Mononuclear cell (primary cell): ENCODE data around the gene ECI2. TPM values are rescaled to one million over a fixed set of nuclear protein-coding genes. Genes with fewer than 3 reads are reported as not detected.

Source experiments
- total RNA-seq: library from RNA; depleted of rRNA; stranded (reverse); fragments of >200 nt; gene quantifications from one replicate; pipeline ENCODE4 v1.2.3, GENCODE V29; 2012

The ECI2 gene
- total RNA-seq, 1 donor: 14.0 TPM

Other genes starting within 250 kb of the ECI2 start
- not detected for gene FAM217A, start 56.4 kb downstream of the ECI2 start, total RNA-seq